Erythroblast (primary cell): ENCODE measurements around the gene ICE2.

Source experiments
- GATA1 ChIP-seq: IDR thresholded peaks from 2 replicates; pipeline ENCODE4 v1.6.1; 2011; ENCODE audit warnings: low read depth, mild to moderate bottlenecking, control low read depth, low read length, moderate library complexity
- POLR2A ChIP-seq: IDR thresholded peaks from 2 replicates; pipeline ENCODE4 v1.6.1; 2011; ENCODE audit warnings: mild to moderate bottlenecking, low read length

DNA sequence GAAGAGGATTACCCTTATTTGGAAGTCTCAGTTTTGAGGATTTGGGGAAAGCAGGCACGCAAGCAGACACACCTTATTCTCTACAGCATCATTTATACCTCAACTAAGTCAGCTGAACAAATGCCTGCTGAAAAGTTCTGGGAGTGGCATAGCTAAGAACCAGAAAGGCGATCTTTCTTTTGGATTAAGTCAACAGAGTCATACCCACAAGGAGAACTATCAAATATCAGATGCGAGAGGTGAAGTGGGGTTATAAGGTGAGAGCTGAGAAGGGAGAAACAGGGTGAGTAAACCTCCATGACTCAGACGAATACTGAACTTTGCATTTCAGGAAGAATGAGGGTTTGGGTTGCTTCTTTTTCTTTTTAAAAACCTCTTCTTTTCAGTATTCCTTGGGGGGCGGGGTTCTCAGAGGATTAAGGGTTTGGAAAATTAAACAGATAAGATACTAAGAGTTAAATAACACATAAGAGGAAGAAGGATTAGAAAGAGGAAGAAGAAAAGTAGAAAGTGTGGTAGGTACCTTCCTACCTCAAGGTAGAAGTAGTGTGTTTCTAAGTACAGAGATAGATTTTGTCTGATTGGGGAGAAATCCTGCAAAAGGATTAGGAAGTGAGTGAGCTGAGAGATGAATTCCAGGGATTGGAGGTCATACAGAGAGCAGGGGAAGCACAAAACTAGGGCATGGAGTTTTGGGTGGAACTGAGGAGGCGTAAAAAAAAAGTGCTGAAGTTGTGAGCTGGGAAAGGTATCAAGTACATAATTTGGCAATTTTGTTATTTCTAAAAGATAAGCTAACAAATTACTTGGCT lies 41.3 kb upstream of the ICE2 start:
- TF ChIP-seq GATA1: no peak
- no peak for TF ChIP-seq POLR2A
